HT1080 (cell line): ENCODE measurements around the gene RBM4B. TPM values are rescaled to one million over a fixed set of nuclear protein-coding genes. Genes with fewer than 3 reads are reported as not detected.
A peak's percentile ranks its signal among the peaks of the same experiment; 100 is the strongest.
"Not testable (repeated sequence)": the region's sequence is repeated elsewhere in the genome, so short reads cannot be mapped to it uniquely, and the experiment has no call there.

Experiments used
- DNase-seq: peaks from one replicate; pipeline ENCODE4 v3.0.0-alpha.2; 2015; ENCODE audit warnings: low read depth
- polyA plus RNA-seq, 2 experiments: library from polyadenylated mRNA; depleted of rRNA; stranded (reverse); fragments of >200 nt; gene quantifications; 2 replicates each; pipeline ENCODE4 v1.2.3, GENCODE V29; 2015
- total RNA-seq: library from RNA; depleted of rRNA; stranded (reverse); fragments of >200 nt; shearing (Covaris generic); gene quantifications from 2 replicates; pipeline ENCODE4 v1.2.3, GENCODE V29; 2014; rRNA removed

RBM4B gene
- total RNA-seq, result 13.9 and 16.0 TPM in 2 replicates
- 12.2 and 23.2 TPM in 2 replicates for polyA plus RNA-seq (2015; cell fraction: cytosol; rRNA removed)
- 23.4 and 28.8 TPM in 2 replicates for polyA plus RNA-seq (2015; cell fraction: nucleus; rRNA removed)

- DNase-seq, result peak; percentile 95
Observed at GRCh38 chr11:66677599-66678375, at the start of gene RBM4B. Gene RBM4B (minus strand): TSS chr11:66677887. CDS start chr11:66677079, 808 bp downstream.

GRCh38 chr11:66725647-66726046 is 48.0 kb upstream of the RBM4B start:
- DNase-seq, result peak; percentile 83

GRCh38 chr11:66725114-66725513 is 47.4 kb upstream of the RBM4B start:
- no peak for DNase-seq

GRCh38 chr11:66724167-66724566 is 46.5 kb upstream of the RBM4B start:
- DNase-seq, result not testable (repeated sequence)

GRCh38 chr11:66723693-66724092 is 46.0 kb upstream of the RBM4B start:
- DNase-seq, result peak; percentile 24

GRCh38 chr11:66722745-66723651 is 45.3 kb upstream of the RBM4B start:
- DNase-seq, result no peak

GRCh38 chr11:66721939-66722338 is 44.3 kb upstream of the RBM4B start:
- DNase-seq, result no peak

GRCh38 chr11:66720899-66721470 is 43.3 kb upstream of the RBM4B start:
- DNase-seq, result no peak

GRCh38 chr11:66720223-66720898 is 42.7 kb upstream of the RBM4B start:
- peak; percentile 98 for DNase-seq

GRCh38 chr11:66719111-66719872 is 41.6 kb upstream of the RBM4B start:
- DNase-seq, result no peak

GRCh38 chr11:66718320-66718971 is 40.8 kb upstream of the RBM4B start:
- DNase-seq, result no peak

- DNase-seq, result no peak
Observed at GRCh38 chr11:66717925-66718319, 40.2 kb upstream of the RBM4B start.

GRCh38 chr11:66716996-66717395 is 39.3 kb upstream of the RBM4B start:
- DNase-seq, result no peak

- no peak for DNase-seq
Observed at GRCh38 chr11:66715346-66716085, 37.8 kb upstream of the RBM4B start.

- no peak for DNase-seq
Observed at GRCh38 chr11:66713746-66714480, 36.2 kb upstream of the RBM4B start.

GRCh38 chr11:66710384-66710930 is 32.8 kb upstream of the RBM4B start:
- no peak for DNase-seq

- DNase-seq, result no peak
Observed at GRCh38 chr11:66708701-66709100, 31.0 kb upstream of the RBM4B start.

GRCh38 chr11:66708094-66708493 is 30.4 kb upstream of the RBM4B start:
- DNase-seq, result no peak
